Thyroid gland (tissue), 4 donors: ENCODE measurements around the gene ATP5F1D. TPM values are rescaled to one million over a fixed set of nuclear protein-coding genes. Genes with fewer than 3 reads are reported as not detected.

Source experiments
- DNase-seq, 2 donors: peaks; one replicate each; pipeline ENCODE4 v3.0.0-alpha.2; 2019
- H3K27ac ChIP-seq, 3 donors: fragments of 200-600 bp; sonication (generic); 1 replicate in 2 of 3; 2 replicates in 1 of 3; pipeline ENCODE4 v1.5.1; 2016 to 2019; ENCODE audit warnings: mild to moderate bottlenecking in 1 of 3, moderate library complexity in 1 of 3
- H3K27me3 ChIP-seq: fragments of 200-600 bp; sonication (generic); one replicate; pipeline ENCODE4 v1.5.1; 2019
- H3K36me3 ChIP-seq, 2 donors: fragments of 200-600 bp; sonication (generic); one replicate each; pipeline ENCODE4 v1.5.1; 2016 to 2019
- H3K4me1 ChIP-seq, 2 donors: fragments of 200-600 bp; sonication (generic); one replicate each; pipeline ENCODE4 v1.5.1; 2017 to 2019
- H3K4me3 ChIP-seq, 3 donors: fragments of 200-600 bp; sonication (generic); replicated peaks in 1 of 3; 1 replicate in 2 of 3; 2 replicates in 1 of 3; pipeline ENCODE4 v1.5.1; 2016; ENCODE audit warnings: mild to moderate bottlenecking in 1 of 3
- H3K9me3 ChIP-seq: fragments of 200-600 bp; sonication (generic); one replicate; pipeline ENCODE4 v1.5.1; 2017
- POLR2A ChIP-seq, 2 donors: fragments of 450-650 bp; IDR thresholded peaks; one replicate each; pipeline ENCODE4 v1.6.1; 2017; ENCODE audit warnings: antibody characterized with exemption in 2 of 2, mild to moderate bottlenecking in 2 of 2, moderate library complexity in 1 of 2
- WGBS, 2 donors: methylation state at CpG; one replicate each; pipeline ENCODE4 v1.1.5; 2017; 5-methylcytosine and 5-hydroxymethylcytosine counted together
- intact Hi-C: fragments of 100-400 bp; cut with DNase I; formaldehyde crosslinking; loops from one replicate; pipeline ENCODE4 v1.15.1; 2023
- total RNA-seq, 4 donors: library from RNA; depleted of rRNA; stranded (reverse); fragments of >200 nt; gene quantifications; one replicate each; pipeline ENCODE4 v1.2.3, GENCODE V29; 2016
- TF ChIP-seq, protein P1 (sequence below), 6 experiments: fragments of 200-600 bp in 3 of 6; fragments of 450-650 bp in 3 of 6; sonication (generic) in 3 of 6; IDR thresholded peaks; one replicate each; pipeline ENCODE4 v1.5.1; 2016 to 2019; ENCODE audit warnings: antibody characterized with exemption in 6 of 6, mild to moderate bottlenecking in 2 of 6, inconsistent platforms in 1 of 6, moderate library complexity in 1 of 6

The ATP5F1D gene
- total RNA-seq, 4 donors from 2014 or later: 39.2 to 182 (median 83.0) TPM

DNA sequence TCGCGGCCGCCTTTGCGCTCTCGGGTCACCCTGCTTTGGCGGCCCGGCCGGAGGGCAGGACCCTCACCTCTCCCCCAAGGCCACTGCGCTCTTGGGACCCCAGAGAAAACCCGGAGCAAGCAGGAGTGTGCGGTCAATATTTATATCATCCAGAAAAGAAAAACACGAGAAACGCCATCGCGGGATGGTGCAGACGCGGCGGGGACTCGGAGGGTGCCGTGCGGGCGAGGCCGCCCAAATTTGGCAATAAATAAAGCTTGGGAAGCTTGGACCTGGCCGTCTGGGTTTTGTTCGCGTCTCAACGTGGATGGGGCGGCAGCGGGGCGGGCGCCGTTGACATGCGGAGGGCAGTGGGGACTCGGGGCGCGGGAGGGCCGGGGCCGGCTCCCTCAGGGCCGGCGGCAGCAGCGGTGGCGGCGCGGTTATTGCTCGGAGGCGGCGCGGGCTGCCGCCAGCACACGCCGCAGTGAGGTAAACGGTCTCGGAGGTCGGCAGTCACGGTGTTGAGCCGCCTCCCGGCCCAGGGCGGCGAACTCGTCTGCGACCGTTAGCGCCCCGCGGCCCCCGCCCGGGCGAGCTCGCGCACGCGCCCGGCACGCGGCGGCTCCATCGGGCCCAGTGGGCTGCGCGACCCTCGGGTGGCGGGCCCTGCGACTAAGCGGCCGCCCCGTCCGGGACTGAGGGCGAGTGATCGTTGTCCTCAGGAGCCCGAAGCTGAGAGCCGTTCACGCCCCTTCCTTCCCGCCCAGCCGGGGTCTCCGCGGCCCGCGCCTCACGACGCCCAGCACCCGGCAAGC lies 13.2 kb upstream of the ATP5F1D start:
- intact Hi-C loops: no loop called here
- Histone ChIP-seq H3K36me3 (peaks cover 27 to 36% of the 10 kb centered on the region in 2 donors), H3K27me3 (no peaks in the 10 kb centered on the region), H3K9me3 (no peaks in the 10 kb centered on the region), H3K4me1 (peaks cover 6 to 19% of the 10 kb centered on the region in 2 donors), H3K27ac (no peak overlapping the region), H3K4me3 (no peak overlapping the region)
- no peak for DNase-seq
- TF ChIP-seq, protein P1, sequence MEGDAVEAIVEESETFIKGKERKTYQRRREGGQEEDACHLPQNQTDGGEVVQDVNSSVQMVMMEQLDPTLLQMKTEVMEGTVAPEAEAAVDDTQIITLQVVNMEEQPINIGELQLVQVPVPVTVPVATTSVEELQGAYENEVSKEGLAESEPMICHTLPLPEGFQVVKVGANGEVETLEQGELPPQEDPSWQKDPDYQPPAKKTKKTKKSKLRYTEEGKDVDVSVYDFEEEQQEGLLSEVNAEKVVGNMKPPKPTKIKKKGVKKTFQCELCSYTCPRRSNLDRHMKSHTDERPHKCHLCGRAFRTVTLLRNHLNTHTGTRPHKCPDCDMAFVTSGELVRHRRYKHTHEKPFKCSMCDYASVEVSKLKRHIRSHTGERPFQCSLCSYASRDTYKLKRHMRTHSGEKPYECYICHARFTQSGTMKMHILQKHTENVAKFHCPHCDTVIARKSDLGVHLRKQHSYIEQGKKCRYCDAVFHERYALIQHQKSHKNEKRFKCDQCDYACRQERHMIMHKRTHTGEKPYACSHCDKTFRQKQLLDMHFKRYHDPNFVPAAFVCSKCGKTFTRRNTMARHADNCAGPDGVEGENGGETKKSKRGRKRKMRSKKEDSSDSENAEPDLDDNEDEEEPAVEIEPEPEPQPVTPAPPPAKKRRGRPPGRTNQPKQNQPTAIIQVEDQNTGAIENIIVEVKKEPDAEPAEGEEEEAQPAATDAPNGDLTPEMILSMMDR (IDR thresholded peaks at IDR 0.05): no peak
- TF ChIP-seq POLR2A (IDR thresholded peaks at IDR 0.05): no peak
- WGBS, 2 donors: 95 to 97% methylated on average over 97 to 98 of the region's 100 CpGs

DNA sequence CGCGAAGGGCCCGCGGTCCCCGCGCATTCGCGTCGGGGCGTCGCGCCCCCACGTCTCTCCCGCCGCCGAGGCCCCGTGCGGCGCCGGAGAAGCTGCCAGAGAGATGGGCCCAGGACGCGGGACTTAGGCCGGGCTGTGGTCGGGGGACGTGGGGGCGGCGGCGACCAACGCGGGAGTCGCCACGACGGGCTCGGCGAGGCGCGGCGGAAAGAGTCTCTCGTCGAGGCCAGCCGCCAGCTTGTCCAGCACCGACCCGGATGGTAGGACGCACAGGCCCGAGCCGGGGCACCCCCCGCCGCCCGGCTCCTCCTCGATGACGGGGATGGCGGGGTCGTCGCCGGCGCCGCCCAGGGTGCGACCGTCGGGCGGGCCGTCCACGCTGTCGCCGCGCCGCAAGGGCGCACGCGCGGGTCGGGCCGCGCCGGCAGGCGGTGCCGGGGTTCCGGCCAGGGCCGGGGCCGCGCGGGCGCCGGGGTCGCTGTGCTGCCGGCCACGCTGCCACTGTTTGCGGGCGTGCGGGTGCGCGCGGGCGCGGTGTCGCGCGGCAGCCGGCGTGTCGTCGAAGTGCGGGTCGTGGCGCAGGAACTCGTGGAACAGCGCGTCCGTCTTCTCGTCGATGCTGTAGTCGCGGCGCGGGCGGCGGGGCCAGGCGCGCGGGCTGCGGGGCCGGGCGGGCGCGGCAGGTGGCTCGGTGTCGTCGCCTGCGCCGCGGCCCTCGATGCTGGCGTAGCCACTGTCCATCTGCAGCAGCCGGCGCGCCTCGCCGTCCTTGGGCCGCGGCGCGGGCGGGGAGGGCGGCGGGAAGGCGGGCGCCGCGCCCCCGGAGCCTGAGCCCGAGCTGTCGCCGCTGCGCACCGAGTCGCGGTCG lies 12.3 kb upstream of the ATP5F1D start:
- H3K36me3 ChIP-seq: peaks cover 18 to 30% of the 10 kb centered on the region in 2 donors
- 96 to 97% methylated on average over 142 to 153 of the region's 158 CpGs for WGBS, 2 donors
- H3K4me1 ChIP-seq: peaks cover 6 to 22% of the 10 kb centered on the region in 2 donors
- intact Hi-C loops: no loop called here
- no peaks in the 10 kb centered on the region for H3K27me3 ChIP-seq
- TF ChIP-seq POLR2A (IDR thresholded peaks at IDR 0.05): no peak
- TF ChIP-seq, protein P1 (IDR thresholded peaks at IDR 0.05): no peak
- no peaks in the 10 kb centered on the region for H3K9me3 ChIP-seq
- DNase-seq: no peak
- no peak overlapping the region for H3K4me3 ChIP-seq
- no peak overlapping the region for H3K27ac ChIP-seq

DNA sequence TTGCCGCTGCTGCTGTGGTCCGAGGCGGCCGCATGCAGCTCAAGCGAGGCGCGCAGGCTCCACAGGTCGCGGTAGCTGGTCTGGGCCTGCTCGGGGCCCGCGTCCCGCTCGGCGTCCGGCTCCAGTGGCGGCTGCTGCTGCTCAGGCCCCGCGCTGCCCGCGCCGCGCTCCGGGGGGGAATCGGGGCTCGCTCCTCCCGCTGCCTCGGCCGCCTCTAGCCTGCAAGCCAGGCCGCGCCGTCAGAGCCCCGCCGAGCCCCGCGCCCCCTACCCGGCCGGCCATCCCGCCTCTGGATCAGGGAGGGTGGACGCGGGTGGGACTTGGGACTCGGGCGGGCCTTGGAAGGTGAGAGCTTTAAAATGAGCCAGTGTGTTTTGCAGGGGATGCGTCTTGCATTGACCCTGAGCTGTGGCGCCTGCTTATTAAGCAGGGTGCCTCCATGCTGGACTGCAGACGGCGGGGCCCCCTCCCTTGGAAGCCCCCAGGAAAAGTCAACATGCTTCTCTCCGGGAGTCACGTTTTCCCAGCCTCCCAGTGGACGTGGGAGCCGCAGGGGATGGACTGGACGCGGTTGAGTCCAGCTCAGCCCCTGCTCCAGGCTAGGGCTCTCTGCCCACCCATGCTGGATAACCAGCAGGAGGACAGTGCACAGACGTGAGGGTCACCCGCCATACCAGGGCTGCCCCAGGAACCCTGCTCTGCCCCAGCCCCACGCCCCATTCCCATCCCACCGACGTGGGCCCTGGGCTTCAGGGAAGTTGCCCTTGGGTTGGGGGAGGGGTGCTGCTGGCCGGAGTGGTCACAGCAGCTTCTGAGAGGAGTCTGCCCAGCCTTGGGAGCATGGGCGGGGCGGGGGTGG lies 11.4 kb upstream of the ATP5F1D start:
- TF ChIP-seq, protein P1 (IDR thresholded peaks at IDR 0.05): no peak
- no peak for TF ChIP-seq POLR2A (IDR thresholded peaks at IDR 0.05)
- peaks cover 17 to 25% of the 10 kb centered on the region in 2 donors for H3K36me3 ChIP-seq
- WGBS, 2 donors: 85 to 92% methylated on average over 29 of the region's 61 CpGs
- intact Hi-C loops: loop anchor here (10.0 kb wide), 1 partner anchor 305 kb away; the partner anchor contains the start of gene ARID3A
- no peak for DNase-seq
- no peak overlapping the region for H3K4me3 ChIP-seq
- no peak overlapping the region for H3K27ac ChIP-seq
- H3K9me3 ChIP-seq: no peaks in the 10 kb centered on the region
- peaks cover 6 to 22% of the 10 kb centered on the region in 2 donors for H3K4me1 ChIP-seq
- no peaks in the 10 kb centered on the region for H3K27me3 ChIP-seq

DNA sequence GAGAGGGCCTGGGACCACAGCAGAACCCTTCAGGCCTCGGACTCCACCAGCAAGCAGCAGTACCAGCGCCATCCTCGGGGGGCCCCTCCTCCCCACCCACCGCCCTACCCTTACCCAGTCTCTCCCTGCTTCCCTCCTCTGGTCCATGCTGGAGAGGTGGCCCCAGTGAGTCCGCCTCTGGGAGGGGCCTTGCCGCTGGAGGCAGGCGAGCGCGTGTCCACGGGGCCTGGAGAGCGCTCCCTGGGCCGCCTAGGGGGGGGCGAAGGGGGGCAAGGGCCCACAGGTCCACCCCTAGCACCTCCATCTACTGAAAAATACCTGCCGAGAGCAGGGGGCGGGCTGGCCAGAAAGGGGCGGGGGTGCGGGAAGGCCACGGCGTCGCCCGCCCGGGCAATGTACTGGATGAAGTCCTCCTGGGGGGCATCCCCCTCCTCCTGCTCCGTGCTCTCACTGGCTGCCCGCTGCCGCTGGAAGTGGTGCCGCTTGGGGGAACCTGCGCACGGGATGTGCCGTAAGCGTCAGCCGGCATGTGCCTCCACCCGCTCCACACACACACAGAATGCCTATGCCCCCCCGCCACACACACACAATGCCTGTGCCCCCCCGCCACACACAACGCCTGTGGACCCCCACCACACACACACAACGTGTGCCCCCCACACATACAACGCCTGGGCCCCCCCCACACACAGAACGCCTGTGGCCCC lies 10.6 kb upstream of the ATP5F1D start:
- no peaks in the 10 kb centered on the region for H3K27me3 ChIP-seq
- WGBS, 2 donors: 75 to 84% methylated on average over 17 to 31 of the region's 38 CpGs
- peaks cover 17 to 22% of the 10 kb centered on the region in 2 donors for H3K36me3 ChIP-seq
- H3K27ac ChIP-seq: no peak overlapping the region
- no peak overlapping the region for H3K4me3 ChIP-seq
- intact Hi-C loops: loop anchor here (10.0 kb wide), 1 partner anchor 306 kb away; the partner anchor contains the start of gene ARID3A
- peaks cover 6 to 22% of the 10 kb centered on the region in 2 donors for H3K4me1 ChIP-seq
- peak in 1 of 2 donors; percentile 33 for DNase-seq
- no peak for TF ChIP-seq POLR2A (IDR thresholded peaks at IDR 0.05)
- TF ChIP-seq, protein P1 (IDR thresholded peaks at IDR 0.05): no peak
- H3K9me3 ChIP-seq: no peaks in the 10 kb centered on the region
